ENCODE results near the gene CDCA8.

GRCh38 chr1:37718901-37719571 lies 26.7 kb downstream of the CDCA8 start:
- TF ChIP-seq POLR2A (IDR thresholded peaks at IDR 0.05) (no peak), CTCF (IDR thresholded peaks at IDR 0.05) (no peak)

Measured in right lobe of liver (tissue), 4 donors.